ENCODE data around the gene C3orf52.

C3orf52 gene

GRCh38 chr3:112111785-112112402 is 25.7 kb downstream of the C3orf52 start:
- H3K4me3 ChIP-seq (ENCODE audit: low read length): no peak overlapping the region
- DNase-seq (ENCODE audit: low read depth): no peak
- TF ChIP-seq CTCF (conservative IDR thresholded peaks at IDR 0.05; ENCODE audit: low read depth, low read length): peak; percentile 91

GRCh38 chr3:112114576-112115160 is 28.5 kb downstream of the C3orf52 start:
- no peak overlapping the region for H3K4me3 ChIP-seq (ENCODE audit: low read length)
- DNase-seq (ENCODE audit: low read depth): no peak
- TF ChIP-seq CTCF (conservative IDR thresholded peaks at IDR 0.05; ENCODE audit: low read depth, low read length): no peak

GRCh38 chr3:112115161-112115739 is 29.1 kb downstream of the C3orf52 start:
- TF ChIP-seq CTCF (conservative IDR thresholded peaks at IDR 0.05; ENCODE audit: low read depth, low read length): no peak
- DNase-seq (ENCODE audit: low read depth): peak; percentile 49
- H3K4me3 ChIP-seq (ENCODE audit: low read length): no peak overlapping the region

GRCh38 chr3:112115806-112116383 is 29.7 kb downstream of the C3orf52 start:
- no peak for DNase-seq (ENCODE audit: low read depth)
- no peak overlapping the region for H3K4me3 ChIP-seq (ENCODE audit: low read length)
- TF ChIP-seq CTCF (conservative IDR thresholded peaks at IDR 0.05; ENCODE audit: low read depth, low read length): no peak

- no peak for TF ChIP-seq CTCF (conservative IDR thresholded peaks at IDR 0.05; ENCODE audit: low read depth, low read length)
- no peak overlapping the region for H3K4me3 ChIP-seq (ENCODE audit: low read length)
These were observed 30.6 kb downstream of the C3orf52 start for GRCh38 chr3:112116748-112117186.

GRCh38 chr3:112117415-112117814 is 31.2 kb downstream of the C3orf52 start:
- no peak for DNase-seq (ENCODE audit: low read depth)
- no peak overlapping the region for H3K4me3 ChIP-seq (ENCODE audit: low read length)
- no peak for TF ChIP-seq CTCF (conservative IDR thresholded peaks at IDR 0.05; ENCODE audit: low read depth, low read length)

More at GRCh38 chr3:112116748-112117186, 30.6 kb downstream of the C3orf52 start:
- DNase-seq (ENCODE audit: low read depth): no peak
